Fibroblast of pulmonary artery (primary cell): ENCODE measurements around the gene LLGL2.

ENCODE experiments used
- DNase-seq: peaks from one replicate; pipeline ENCODE4 v3.0.0-alpha.2; 2010; ENCODE audit warnings: low read depth
- H3K4me3 ChIP-seq: replicated peaks from 2 replicates; pipeline ENCODE4 v1.5.1; 2011; ENCODE audit warnings: low read depth, mild to moderate bottlenecking, control low read depth, low read length, moderate library complexity
- CTCF ChIP-seq: IDR thresholded peaks from 2 replicates; pipeline ENCODE4 v1.5.1; 2011; ENCODE audit warnings: mild to moderate bottlenecking, control low read depth, low read length, inconsistent platforms; ENCODE audit errors: missing control alignments

Gene LLGL2

GRCh38 chr17:75559958-75560533 is 34.5 kb downstream of the LLGL2 start:
- H3K4me3 ChIP-seq, result no peak overlapping the region
- DNase-seq, result no peak
- TF ChIP-seq CTCF, result no peak

- DNase-seq, result no peak
- H3K4me3 ChIP-seq, result no peak overlapping the region
- TF ChIP-seq CTCF, result no peak
Measured at GRCh38 chr17:75561927-75562603, 36.6 kb downstream of the LLGL2 start.

GRCh38 chr17:75563063-75563758 is 37.7 kb downstream of the LLGL2 start:
- no peak for DNase-seq
- no peak for TF ChIP-seq CTCF
- H3K4me3 ChIP-seq, result no peak overlapping the region

GRCh38 chr17:75564195-75564594 is 38.7 kb downstream of the LLGL2 start:
- DNase-seq, result no peak
- no peak overlapping the region for H3K4me3 ChIP-seq
- no peak for TF ChIP-seq CTCF

GRCh38 chr17:75565066-75565465 is 39.6 kb downstream of the LLGL2 start:
- no peak for DNase-seq
- H3K4me3 ChIP-seq, result no peak overlapping the region
- no peak for TF ChIP-seq CTCF

- no peak for TF ChIP-seq CTCF
- no peak for DNase-seq
- no peak overlapping the region for H3K4me3 ChIP-seq
Measured at GRCh38 chr17:75565618-75566017, 40.1 kb downstream of the LLGL2 start.

GRCh38 chr17:75566416-75566815 is 40.9 kb downstream of the LLGL2 start:
- no peak overlapping the region for H3K4me3 ChIP-seq
- TF ChIP-seq CTCF, result no peak
- DNase-seq, result no peak
